HFFc6 (cell line): Measurements from ENCODE around the gene ERBB2. TPM values are rescaled to one million over a fixed set of nuclear protein-coding genes. Genes with fewer than 3 reads are reported as not detected.

Source experiments
- DNase-seq: peaks from one replicate; pipeline ENCODE4 v3.0.0-alpha.2; 2018
- H3K27ac Mint-ChIP-seq: 2 replicates; pipeline ENCODE4 v1.8.0; 2020; ENCODE audit warnings: mild to moderate bottlenecking, mixed read lengths
- H3K27me3 Mint-ChIP-seq: 2 replicates; pipeline ENCODE4 v1.8.0; 2021; ENCODE audit warnings: mild to moderate bottlenecking, moderate library complexity, mixed read lengths; ENCODE audit not compliant: insufficient read depth
- H3K36me3 Mint-ChIP-seq: 2 replicates; pipeline ENCODE4 v1.8.0; 2021; ENCODE audit warnings: low read depth, mixed read lengths
- H3K4me1 Mint-ChIP-seq: 2 replicates; pipeline ENCODE4 v1.8.0; 2020; ENCODE audit warnings: low read depth, mixed read lengths
- H3K4me3 Mint-ChIP-seq: 2 replicates; pipeline ENCODE4 v1.8.0; 2020; ENCODE audit warnings: mild to moderate bottlenecking, moderate library complexity, mixed read lengths
- H3K9me3 Mint-ChIP-seq: 2 replicates; pipeline ENCODE4 v1.8.0; 2020; ENCODE audit warnings: mild to moderate bottlenecking, mixed read lengths
- CTCF ChIP-seq: fragments of 200-600 bp; sonication (generic); IDR thresholded peaks from 2 replicates; pipeline ENCODE4 v1.5.0; 2021; ENCODE audit warnings: antibody characterized with exemption, mild to moderate bottlenecking
- total RNA-seq, 6 experiments: library from RNA; stranded (reverse); fragmentation: NEBNext Ultra II Directional; extraction: Animal tissue kit (Norgen Biotek cat#: 25700); gene quantifications; 2 replicates in 1 of 6; 3 replicates in 5 of 6; pipeline ENCODE4 v1.2.3, GENCODE V29; 2021

ERBB2 gene
- total RNA-seq, 6 experiments from 2014 or later: 51.9 to 67.2 (median 61.0) TPM

- Mint-ChIP-seq H3K4me1 (peaks cover 12% of the 10 kb centered on the region), H3K4me3 (no peak overlapping the region), H3K36me3 (no peaks in the 10 kb centered on the region), H3K27me3 (peaks cover 21% of the 10 kb centered on the region), H3K27ac (no peak overlapping the region), H3K9me3 (no peaks in the 10 kb centered on the region)
- no peak for TF ChIP-seq CTCF
- no peak for DNase-seq
Measured at GRCh38 chr17:39663340-39663687, 36.5 kb upstream of the ERBB2 start.

- no peak for TF ChIP-seq CTCF
- Mint-ChIP-seq H3K27me3 (peaks cover 26% of the 10 kb centered on the region), H3K27ac (no peak overlapping the region), H3K36me3 (no peaks in the 10 kb centered on the region), H3K4me3 (peak overlapping the region; percentile 56), H3K4me1 (peaks cover 18% of the 10 kb centered on the region), H3K9me3 (no peaks in the 10 kb centered on the region)
- DNase-seq: no peak
Measured at GRCh38 chr17:39663688-39664580, 35.9 kb upstream of the ERBB2 start.

- Mint-ChIP-seq H3K9me3 (no peaks in the 10 kb centered on the region), H3K36me3 (no peaks in the 10 kb centered on the region), H3K4me3 (no peak within 1 kb of the TSS), H3K27ac (no peak within 1 kb of the TSS), H3K4me1 (peaks cover 18% of the 10 kb centered on the region), H3K27me3 (peaks cover 29% of the 10 kb centered on the region)
- TF ChIP-seq CTCF: no peak
- DNase-seq: no peak
Measured at GRCh38 chr17:39664581-39665561, 35.0 kb upstream of the ERBB2 start, which contains the start of gene TCAP. TCAP (plus strand) TSS chr17:39665349; CDS start chr17:39665360, 11 bp downstream.

GRCh38 chr17:39665642-39666224 is 34.1 kb upstream of the ERBB2 start:
- Mint-ChIP-seq H3K36me3 (no peaks in the 10 kb centered on the region), H3K27me3 (peaks cover 31% of the 10 kb centered on the region), H3K4me3 (no peak overlapping the region), H3K4me1 (peaks cover 18% of the 10 kb centered on the region), H3K9me3 (no peaks in the 10 kb centered on the region), H3K27ac (no peak overlapping the region)
- no peak for DNase-seq
- TF ChIP-seq CTCF: peak; percentile 36; the same call in 1 of the 2 replicates

- H3K4me1 Mint-ChIP-seq: peaks cover 18% of the 10 kb centered on the region
- H3K9me3 Mint-ChIP-seq: no peaks in the 10 kb centered on the region
- TF ChIP-seq CTCF: no peak
- no peak overlapping the region for H3K27ac Mint-ChIP-seq
- H3K27me3 Mint-ChIP-seq: peaks cover 33% of the 10 kb centered on the region
- no peak overlapping the region for H3K4me3 Mint-ChIP-seq
- no peaks in the 10 kb centered on the region for H3K36me3 Mint-ChIP-seq
- DNase-seq: no peak
Measured at GRCh38 chr17:39666231-39666600, 33.6 kb upstream of the ERBB2 start.
